Measurements from ENCODE around the gene VPS16. TPM values are rescaled to one million over a fixed set of nuclear protein-coding genes. Genes with fewer than 3 reads are reported as not detected.

Gene VPS16
- total RNA-seq, 1 donor from 2014 or later, result 32.7 TPM

GRCh38 chr20:2871661-2872458 is 31.3 kb downstream of the VPS16 start:
- Mint-ChIP-seq H3K4me3 (ENCODE audit: unreplicated experiment) (peak overlapping the region; percentile 90), H3K4me1 (ENCODE audit: low read depth) (peaks cover 52% of the 10 kb centered on the region), H3K27ac (ENCODE audit: unreplicated experiment) (no peak overlapping the region), H3K36me3 (ENCODE audit: low read depth) (peaks cover 1% of the 10 kb centered on the region), H3K9me3 (ENCODE audit: low read depth) (no peaks in the 10 kb centered on the region), H3K27me3 (ENCODE audit: low read depth) (no peaks in the 10 kb centered on the region)
- no peak for DNase-seq (ENCODE audit: low spot score)
- TF ChIP-seq CTCF (IDR thresholded peaks at IDR 0.05), result no peak

GRCh38 chr20:2872459-2873009 is 32.0 kb downstream of the VPS16 start:
- peak overlapping the region; percentile 90 for H3K4me3 Mint-ChIP-seq (ENCODE audit: unreplicated experiment)
- no peaks in the 10 kb centered on the region for H3K9me3 Mint-ChIP-seq (ENCODE audit: low read depth)
- H3K27ac Mint-ChIP-seq (ENCODE audit: unreplicated experiment), result peak overlapping the region; percentile 81
- no peaks in the 10 kb centered on the region for H3K36me3 Mint-ChIP-seq (ENCODE audit: low read depth)
- TF ChIP-seq CTCF (IDR thresholded peaks at IDR 0.05), result peak; percentile 61
- H3K4me1 Mint-ChIP-seq (ENCODE audit: low read depth), result peaks cover 50% of the 10 kb centered on the region
- H3K27me3 Mint-ChIP-seq (ENCODE audit: low read depth), result no peaks in the 10 kb centered on the region
- no peak for DNase-seq (ENCODE audit: low spot score)

- H3K9me3 Mint-ChIP-seq (ENCODE audit: low read depth), result no peaks in the 10 kb centered on the region
- peak; percentile 96 for DNase-seq (ENCODE audit: low spot score)
- H3K36me3 Mint-ChIP-seq (ENCODE audit: low read depth), result no peaks in the 10 kb centered on the region
- H3K4me1 Mint-ChIP-seq (ENCODE audit: low read depth), result peaks cover 49% of the 10 kb centered on the region
- no peak for TF ChIP-seq CTCF (IDR thresholded peaks at IDR 0.05)
- H3K27ac Mint-ChIP-seq (ENCODE audit: unreplicated experiment), result peak within 1 kb of the TSS; percentile 81
- no peaks in the 10 kb centered on the region for H3K27me3 Mint-ChIP-seq (ENCODE audit: low read depth)
- peak within 1 kb of the TSS; percentile 90 for H3K4me3 Mint-ChIP-seq (ENCODE audit: unreplicated experiment)
Observed at GRCh38 chr20:2873010-2873746, 32.6 kb downstream of the VPS16 start, which contains the start of gene PTPRA. TSS of gene PTPRA (plus strand) at chr20:2873481. CDS start at chr20:2964278, 90,797 bp downstream.

- H3K4me3 Mint-ChIP-seq (ENCODE audit: unreplicated experiment), result peak overlapping the region; percentile 90
- no peaks in the 10 kb centered on the region for H3K9me3 Mint-ChIP-seq (ENCODE audit: low read depth)
- DNase-seq (ENCODE audit: low spot score), result no peak
- H3K36me3 Mint-ChIP-seq (ENCODE audit: low read depth), result no peaks in the 10 kb centered on the region
- TF ChIP-seq CTCF (IDR thresholded peaks at IDR 0.05), result peak; percentile 19
- no peaks in the 10 kb centered on the region for H3K27me3 Mint-ChIP-seq (ENCODE audit: low read depth)
- H3K27ac Mint-ChIP-seq (ENCODE audit: unreplicated experiment), result peak overlapping the region; percentile 63
- H3K4me1 Mint-ChIP-seq (ENCODE audit: low read depth), result peaks cover 50% of the 10 kb centered on the region
Observed at GRCh38 chr20:2873747-2874041, 33.1 kb downstream of the VPS16 start.

GRCh38 chr20:2874456-2874855 is 33.9 kb downstream of the VPS16 start:
- H3K4me3 Mint-ChIP-seq (ENCODE audit: unreplicated experiment), result peak overlapping the region; percentile 90
- no peak overlapping the region for H3K27ac Mint-ChIP-seq (ENCODE audit: unreplicated experiment)
- H3K36me3 Mint-ChIP-seq (ENCODE audit: low read depth), result no peaks in the 10 kb centered on the region
- TF ChIP-seq CTCF (IDR thresholded peaks at IDR 0.05), result no peak
- H3K4me1 Mint-ChIP-seq (ENCODE audit: low read depth), result peaks cover 53% of the 10 kb centered on the region
- H3K9me3 Mint-ChIP-seq (ENCODE audit: low read depth), result no peaks in the 10 kb centered on the region
- no peak for DNase-seq (ENCODE audit: low spot score)
- H3K27me3 Mint-ChIP-seq (ENCODE audit: low read depth), result no peaks in the 10 kb centered on the region
